ENCODE measurements around the gene TSHZ1.

The TSHZ1 gene

DNA sequence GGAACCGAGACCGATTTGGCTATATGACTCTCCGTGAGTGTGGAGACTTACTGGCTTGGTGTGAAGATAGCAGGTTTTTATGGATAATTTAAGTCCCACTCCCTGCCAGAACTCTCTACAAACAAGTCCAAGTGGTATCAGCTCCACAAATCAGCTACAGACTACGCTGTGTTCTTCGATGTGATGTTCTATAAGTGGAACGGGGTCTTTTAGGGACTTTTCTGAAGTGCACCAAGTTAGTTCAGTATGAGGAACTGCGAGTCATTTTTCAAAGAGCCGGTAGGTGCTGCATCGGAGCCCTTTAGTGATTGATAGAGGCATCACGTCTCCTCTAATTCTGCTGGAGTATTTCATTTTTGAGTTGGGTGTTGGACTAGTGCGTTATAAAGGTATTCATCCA lies 107.1 kb downstream of the TSHZ1 start:
- TF ChIP-seq ZBTB7A (IDR thresholded peaks at IDR 0.05; ENCODE audit: low read depth) (no peak), YY1 (IDR thresholded peaks at IDR 0.05; ENCODE audit: low read depth) (no peak), TCF12 (IDR thresholded peaks at IDR 0.05; ENCODE audit: low read depth) (no peak), CEBPB (IDR thresholded peaks at IDR 0.05) (no peak), MAX (IDR thresholded peaks at IDR 0.05) (no peak), CREB1 (IDR thresholded peaks at IDR 0.05; ENCODE audit: low read depth) (no peak), EGR1 (IDR thresholded peaks at IDR 0.05) (no peak), REST (IDR thresholded peaks at IDR 0.05; ENCODE audit: low read depth) (no peak)

DNA sequence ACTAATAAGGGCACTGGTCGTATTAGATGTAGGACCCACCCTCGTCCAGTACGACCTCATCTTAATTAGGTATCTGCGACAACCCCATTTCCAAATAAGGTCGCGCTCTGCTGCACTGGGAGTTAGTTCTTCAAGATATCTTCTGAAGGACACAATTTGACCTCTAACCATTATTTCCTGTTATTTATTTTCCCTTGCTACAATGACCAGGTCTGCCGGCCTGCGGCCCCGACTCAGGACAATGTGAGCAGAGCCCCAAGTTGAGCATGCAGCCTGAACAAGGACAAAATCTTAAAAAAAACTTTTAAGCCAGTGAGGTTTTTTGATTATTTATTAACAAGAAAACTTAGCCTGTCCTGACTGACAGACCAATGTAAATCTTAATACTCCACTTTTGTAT lies 109.3 kb downstream of the TSHZ1 start:
- TF ChIP-seq MAX (IDR thresholded peaks at IDR 0.05) = no peak
- TF ChIP-seq YY1 (IDR thresholded peaks at IDR 0.05; ENCODE audit: low read depth) = no peak
- TF ChIP-seq EP300 (IDR thresholded peaks at IDR 0.05; ENCODE audit: borderline replicate concordance) = no peak
- no peak for TF ChIP-seq TCF12 (IDR thresholded peaks at IDR 0.05; ENCODE audit: low read depth)
- no peak for TF ChIP-seq CREB1 (IDR thresholded peaks at IDR 0.05; ENCODE audit: low read depth)
- no peak for TF ChIP-seq TEAD4 (IDR thresholded peaks at IDR 0.05)
- TF ChIP-seq TAF1 (IDR thresholded peaks at IDR 0.05; ENCODE audit: low read depth) = no peak
- no peak for TF ChIP-seq ZBTB7A (IDR thresholded peaks at IDR 0.05; ENCODE audit: low read depth)
- TF ChIP-seq EGR1 (IDR thresholded peaks at IDR 0.05) = no peak
- no peak for TF ChIP-seq RAD21 (IDR thresholded peaks at IDR 0.05; ENCODE audit: low read depth)
- TF ChIP-seq REST (IDR thresholded peaks at IDR 0.05; ENCODE audit: low read depth) = no peak
- no peak for TF ChIP-seq FOXM1 (IDR thresholded peaks at IDR 0.05; ENCODE audit: borderline replicate concordance, low read depth)
- TF ChIP-seq NFIC (IDR thresholded peaks at IDR 0.05) = no peak
- TF ChIP-seq, protein P1, sequence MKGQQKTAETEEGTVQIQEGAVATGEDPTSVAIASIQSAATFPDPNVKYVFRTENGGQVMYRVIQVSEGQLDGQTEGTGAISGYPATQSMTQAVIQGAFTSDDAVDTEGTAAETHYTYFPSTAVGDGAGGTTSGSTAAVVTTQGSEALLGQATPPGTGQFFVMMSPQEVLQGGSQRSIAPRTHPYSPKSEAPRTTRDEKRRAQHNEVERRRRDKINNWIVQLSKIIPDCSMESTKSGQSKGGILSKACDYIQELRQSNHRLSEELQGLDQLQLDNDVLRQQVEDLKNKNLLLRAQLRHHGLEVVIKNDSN (IDR thresholded peaks at IDR 0.05) = no peak
- no peak for TF ChIP-seq CEBPB (IDR thresholded peaks at IDR 0.05)

GRCh38 chr18:75320506-75320905 lies 109.9 kb downstream of the TSHZ1 start:
- no peak for TF ChIP-seq REST (IDR thresholded peaks at IDR 0.05; ENCODE audit: low read depth)
- no peak for TF ChIP-seq FOXM1 (IDR thresholded peaks at IDR 0.05; ENCODE audit: borderline replicate concordance, low read depth)
- no peak for TF ChIP-seq ZBTB7A (IDR thresholded peaks at IDR 0.05; ENCODE audit: low read depth)
- TF ChIP-seq TAF1 (IDR thresholded peaks at IDR 0.05; ENCODE audit: low read depth) = no peak
- no peak for TF ChIP-seq TCF12 (IDR thresholded peaks at IDR 0.05; ENCODE audit: low read depth)
- no peak for TF ChIP-seq NFIC (IDR thresholded peaks at IDR 0.05)
- TF ChIP-seq EGR1 (IDR thresholded peaks at IDR 0.05) = no peak
- TF ChIP-seq EP300 (IDR thresholded peaks at IDR 0.05; ENCODE audit: borderline replicate concordance) = no peak
- TF ChIP-seq YY1 (IDR thresholded peaks at IDR 0.05; ENCODE audit: low read depth) = no peak
- no peak for TF ChIP-seq RAD21 (IDR thresholded peaks at IDR 0.05; ENCODE audit: low read depth)
- no peak for TF ChIP-seq TEAD4 (IDR thresholded peaks at IDR 0.05)
- TF ChIP-seq CREB1 (IDR thresholded peaks at IDR 0.05; ENCODE audit: low read depth) = no peak

DNA sequence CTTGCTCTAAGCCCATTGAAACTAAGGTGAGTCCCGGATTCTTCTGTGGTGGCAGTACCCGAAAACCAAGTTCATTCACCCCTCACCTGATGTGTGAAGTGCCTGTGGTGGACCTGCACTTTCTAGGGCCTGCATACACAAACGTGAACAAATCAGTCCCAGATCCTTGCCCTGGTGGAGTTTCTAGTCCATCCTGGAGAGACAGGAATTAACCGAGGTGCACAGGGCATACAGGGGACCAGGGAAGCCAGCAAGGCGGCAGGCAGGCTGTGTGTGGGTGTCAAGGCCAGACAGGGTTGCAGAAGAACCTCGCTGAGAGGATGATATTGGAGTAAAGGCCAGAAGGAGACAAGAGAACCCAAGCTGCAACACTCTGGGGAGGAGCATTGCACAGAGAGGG lies 110.8 kb downstream of the TSHZ1 start:
- TF ChIP-seq EGR1 (IDR thresholded peaks at IDR 0.05) = no peak
- TF ChIP-seq CEBPB (IDR thresholded peaks at IDR 0.05) = no peak
- no peak for TF ChIP-seq NFIC (IDR thresholded peaks at IDR 0.05)
- no peak for TF ChIP-seq YY1 (IDR thresholded peaks at IDR 0.05; ENCODE audit: low read depth)
- TF ChIP-seq CREB1 (IDR thresholded peaks at IDR 0.05; ENCODE audit: low read depth) = no peak

GRCh38 chr18:75322206-75322605 lies 111.6 kb downstream of the TSHZ1 start:
- TF ChIP-seq ZBTB7A (IDR thresholded peaks at IDR 0.05; ENCODE audit: low read depth) (no peak), CREB1 (IDR thresholded peaks at IDR 0.05; ENCODE audit: low read depth) (no peak), CEBPB (IDR thresholded peaks at IDR 0.05) (no peak), TAF1 (IDR thresholded peaks at IDR 0.05; ENCODE audit: low read depth) (no peak), NFIC (IDR thresholded peaks at IDR 0.05) (no peak), EP300 (IDR thresholded peaks at IDR 0.05; ENCODE audit: borderline replicate concordance) (no peak), YY1 (IDR thresholded peaks at IDR 0.05; ENCODE audit: low read depth) (no peak), TCF12 (IDR thresholded peaks at IDR 0.05; ENCODE audit: low read depth) (no peak), FOXM1 (IDR thresholded peaks at IDR 0.05; ENCODE audit: borderline replicate concordance, low read depth) (no peak), MAX (IDR thresholded peaks at IDR 0.05) (no peak), TEAD4 (IDR thresholded peaks at IDR 0.05) (no peak)
